HepG2 (cell line): ENCODE results near the gene XXYLT1. TPM values are rescaled to one million over a fixed set of nuclear protein-coding genes. Genes with fewer than 3 reads are reported as not detected.
"Not testable (repeated sequence)": the region's sequence is repeated elsewhere in the genome, so short reads cannot be mapped to it uniquely, and the experiment has no call there.

ENCODE experiments used
- ATAC-seq: fragments of 200-7000 bp; cut with Tn5 transposase; 3 replicates; pipeline ENCODE4 v1.9.1; 2020; ENCODE audit warnings: mild to moderate bottlenecking, moderate library complexity
- BruUV-seq: library from RNA; stranded (reverse); fragments of 400-500 nt; replicated peaks from 2 replicates; lab custom pipeline; 2021; lab: Mats Ljungman, UMichigan
- CTCF ChIA-PET: fragments of 300-600 bp; formaldehyde crosslinking; extraction: SDS; loops from one replicate; lab custom pipeline; 2021; ENCODE audit warnings: low total read pairs, inconsistent platforms, low intra/inter-chr PET ratio; lab: Yijun Ruan, JAX
- POLR2A ChIA-PET: fragments of 350-600 bp; sonication (Branson Sonifier 250); formaldehyde crosslinking; loops from one replicate; lab custom pipeline; 2020; ENCODE audit warnings: antibody characterized with exemption, inconsistent platforms; lab: Yijun Ruan, JAX
- DNase-seq: peaks from one replicate; pipeline ENCODE4 v3.0.0-alpha.2; 2015; ENCODE audit warnings: low spot score
- FAIRE-seq: peaks from 3 replicates; lab custom pipeline; 2011; peaks lifted over from hg19 to GRCh38; lab: Jason Lieb, UNC
- H2AFZ ChIP-seq: one replicate; pipeline ENCODE4 v1.6.1; 2011; ENCODE audit warnings: low read length, inconsistent platforms
- H3K27ac ChIP-seq: fragments of 300-600 bp; 3 replicates; pipeline ENCODE4 v1.8.0; 2011; ENCODE audit warnings: mixed run types, mild to moderate bottlenecking, mixed read lengths, low read length, inconsistent platforms; ENCODE audit not compliant: insufficient read depth; ENCODE audit errors: extremely low read length
- H3K27me3 ChIP-seq, 2 experiments: fragments of 200-600 bp in 1 of 2; 2 replicates in 1 of 2; 3 replicates in 1 of 2; pipeline versions ENCODE4 v1.6.0 to v1.8.0; 2011; ENCODE audit warnings: low read length in 2 of 2, mild to moderate bottlenecking in 2 of 2, moderate library complexity in 2 of 2, inconsistent platforms in 1 of 2; ENCODE audit not compliant: insufficient read depth in 2 of 2, control insufficient read depth in 1 of 2
- H3K36me3 ChIP-seq, 2 experiments: fragments of 200-600 bp in 1 of 2; replicated peaks in 1 of 2; 2 replicates in 1 of 2; 3 replicates in 1 of 2; pipeline versions ENCODE4 v1.5.1 to v1.8.0; 2011; ENCODE audit warnings: low read length in 2 of 2, inconsistent platforms in 1 of 2; ENCODE audit not compliant: insufficient read depth in 2 of 2, control insufficient read depth in 1 of 2
- H3K4me1 ChIP-seq: 2 replicates; pipeline ENCODE4 v1.5.1; 2012; ENCODE audit warnings: low read length, inconsistent platforms; ENCODE audit not compliant: insufficient read depth
- H3K4me2 ChIP-seq: 2 replicates; pipeline ENCODE4 v1.6.0; 2011; ENCODE audit warnings: low read depth, low read length, inconsistent platforms
- H3K4me3 ChIP-seq, 3 experiments: fragments of 200-600 bp in 1 of 3; sonication (generic), shearing (Covaris generic) in 1 of 3; replicated peaks in 1 of 3; 2 replicates each; pipeline ENCODE4 v1.5.1; 2011 to 2016; ENCODE audit warnings: low read length in 3 of 3, inconsistent platforms in 2 of 3, low read depth in 2 of 3, mild to moderate bottlenecking in 2 of 3, control low read depth in 1 of 3, mixed read lengths in 1 of 3; ENCODE audit not compliant: insufficient read depth in 1 of 3
- H3K79me2 ChIP-seq: one replicate; pipeline ENCODE4 v1.6.1; 2011; ENCODE audit warnings: low read length, inconsistent platforms; ENCODE audit not compliant: insufficient read depth
- H3K9ac ChIP-seq: 2 replicates; pipeline ENCODE4 v1.6.0; 2011; ENCODE audit warnings: mild to moderate bottlenecking, low read depth, low read length, inconsistent platforms; ENCODE audit not compliant: insufficient read depth
- H3K9me3 ChIP-seq: 2 replicates; pipeline ENCODE4 v1.5.1; 2012; ENCODE audit warnings: mild to moderate bottlenecking, low read length
- H4K20me1 ChIP-seq: 2 replicates; pipeline ENCODE4 v1.6.0; 2011; ENCODE audit warnings: inconsistent platforms, mild to moderate bottlenecking, low read length, moderate library complexity; ENCODE audit not compliant: insufficient read depth
- ZNF225 ChIP-seq: sonication (generic); formaldehyde crosslinking; IDR thresholded peaks from 2 replicates; pipeline ENCODE4 v1.4.0; 2020; ENCODE audit warnings: mild to moderate bottlenecking, missing genetic modification reagents
- WGBS: methylation state at CpG from one replicate; pipeline ENCODE4 v1.1.6; 2017; ENCODE audit warnings: low lambda C conversion rate; 5-methylcytosine and 5-hydroxymethylcytosine counted together
- in situ Hi-C: cut with HindIII; loops from 2 replicates; pipeline ENCODE4 v1.10.0; 2017; ENCODE audit warnings: low pct_unique_long_range_greater_than_20kb; ENCODE audit not compliant: extremely low pct_ligation_motif_present
- intact Hi-C: fragments of 100-400 bp; cut with micrococcal nuclease; formaldehyde crosslinking; loops from one replicate; pipeline ENCODE4 v1.10.0; 2022; ENCODE audit not compliant: unreplicated experiment
- polyA plus RNA-seq, 8 experiments: library from polyadenylated mRNA; depleted of rRNA in 3 of 8; stranded (reverse) in 7 of 8; unstranded in 1 of 8; fragments of >200 nt; fragmentation: Illumina TruSeq in 4 of 8; extraction: Trizol in 4 of 8; gene quantifications; 2 replicates each; pipeline versions ENCODE4 v1.2.1 to v1.2.3, GENCODE V29; 2011 to 2016; ENCODE audit warnings: low read depth in 4 of 8, missing spikeins in 1 of 8, mixed read lengths in 1 of 8; ENCODE audit not compliant: insufficient read depth in 1 of 8
- total RNA-seq, 5 experiments: library from RNA; depleted of rRNA; stranded (reverse); fragments of >200 nt; fragmentation: Illumina TruSeq; extraction: Trizol; gene quantifications; 2 replicates each; pipeline ENCODE4 v1.2.3, GENCODE V29; 2016; ENCODE audit warnings: low read depth in 1 of 5
- TF ChIP-seq, protein P1 (sequence below): sonication (generic); formaldehyde crosslinking; IDR thresholded peaks from 2 replicates; pipeline ENCODE4 v1.4.0; 2020; ENCODE audit warnings: mild to moderate bottlenecking, missing genetic modification reagents

XXYLT1 gene
- total and polyA plus RNA-seq, 2 of the 13 experiments (the other 11 are each of a cell fraction or from before 2014, with no cell fraction given), result 17.7 to 19.0 TPM

DNA sequence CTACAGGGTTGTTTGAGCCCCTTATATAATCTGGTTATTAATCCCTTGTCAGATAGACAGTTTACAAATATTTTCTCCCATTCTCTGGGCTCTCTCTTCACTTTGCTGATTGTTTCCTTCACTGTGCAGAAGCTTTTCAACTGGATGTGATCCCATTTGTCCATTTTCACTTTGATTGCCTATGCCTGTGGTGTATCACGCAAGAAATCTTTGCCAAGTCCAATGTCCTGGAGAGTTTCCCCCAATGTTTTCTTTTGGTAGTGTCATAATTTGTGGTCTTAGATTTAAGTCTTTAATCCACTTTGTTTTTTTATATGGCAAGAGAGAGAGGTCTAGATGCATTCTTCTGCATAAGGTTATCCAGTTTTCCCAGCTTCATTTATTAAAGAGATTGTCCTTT, 40.7 kb downstream of the XXYLT1 start (continued):
- TF ChIP-seq, protein P1, sequence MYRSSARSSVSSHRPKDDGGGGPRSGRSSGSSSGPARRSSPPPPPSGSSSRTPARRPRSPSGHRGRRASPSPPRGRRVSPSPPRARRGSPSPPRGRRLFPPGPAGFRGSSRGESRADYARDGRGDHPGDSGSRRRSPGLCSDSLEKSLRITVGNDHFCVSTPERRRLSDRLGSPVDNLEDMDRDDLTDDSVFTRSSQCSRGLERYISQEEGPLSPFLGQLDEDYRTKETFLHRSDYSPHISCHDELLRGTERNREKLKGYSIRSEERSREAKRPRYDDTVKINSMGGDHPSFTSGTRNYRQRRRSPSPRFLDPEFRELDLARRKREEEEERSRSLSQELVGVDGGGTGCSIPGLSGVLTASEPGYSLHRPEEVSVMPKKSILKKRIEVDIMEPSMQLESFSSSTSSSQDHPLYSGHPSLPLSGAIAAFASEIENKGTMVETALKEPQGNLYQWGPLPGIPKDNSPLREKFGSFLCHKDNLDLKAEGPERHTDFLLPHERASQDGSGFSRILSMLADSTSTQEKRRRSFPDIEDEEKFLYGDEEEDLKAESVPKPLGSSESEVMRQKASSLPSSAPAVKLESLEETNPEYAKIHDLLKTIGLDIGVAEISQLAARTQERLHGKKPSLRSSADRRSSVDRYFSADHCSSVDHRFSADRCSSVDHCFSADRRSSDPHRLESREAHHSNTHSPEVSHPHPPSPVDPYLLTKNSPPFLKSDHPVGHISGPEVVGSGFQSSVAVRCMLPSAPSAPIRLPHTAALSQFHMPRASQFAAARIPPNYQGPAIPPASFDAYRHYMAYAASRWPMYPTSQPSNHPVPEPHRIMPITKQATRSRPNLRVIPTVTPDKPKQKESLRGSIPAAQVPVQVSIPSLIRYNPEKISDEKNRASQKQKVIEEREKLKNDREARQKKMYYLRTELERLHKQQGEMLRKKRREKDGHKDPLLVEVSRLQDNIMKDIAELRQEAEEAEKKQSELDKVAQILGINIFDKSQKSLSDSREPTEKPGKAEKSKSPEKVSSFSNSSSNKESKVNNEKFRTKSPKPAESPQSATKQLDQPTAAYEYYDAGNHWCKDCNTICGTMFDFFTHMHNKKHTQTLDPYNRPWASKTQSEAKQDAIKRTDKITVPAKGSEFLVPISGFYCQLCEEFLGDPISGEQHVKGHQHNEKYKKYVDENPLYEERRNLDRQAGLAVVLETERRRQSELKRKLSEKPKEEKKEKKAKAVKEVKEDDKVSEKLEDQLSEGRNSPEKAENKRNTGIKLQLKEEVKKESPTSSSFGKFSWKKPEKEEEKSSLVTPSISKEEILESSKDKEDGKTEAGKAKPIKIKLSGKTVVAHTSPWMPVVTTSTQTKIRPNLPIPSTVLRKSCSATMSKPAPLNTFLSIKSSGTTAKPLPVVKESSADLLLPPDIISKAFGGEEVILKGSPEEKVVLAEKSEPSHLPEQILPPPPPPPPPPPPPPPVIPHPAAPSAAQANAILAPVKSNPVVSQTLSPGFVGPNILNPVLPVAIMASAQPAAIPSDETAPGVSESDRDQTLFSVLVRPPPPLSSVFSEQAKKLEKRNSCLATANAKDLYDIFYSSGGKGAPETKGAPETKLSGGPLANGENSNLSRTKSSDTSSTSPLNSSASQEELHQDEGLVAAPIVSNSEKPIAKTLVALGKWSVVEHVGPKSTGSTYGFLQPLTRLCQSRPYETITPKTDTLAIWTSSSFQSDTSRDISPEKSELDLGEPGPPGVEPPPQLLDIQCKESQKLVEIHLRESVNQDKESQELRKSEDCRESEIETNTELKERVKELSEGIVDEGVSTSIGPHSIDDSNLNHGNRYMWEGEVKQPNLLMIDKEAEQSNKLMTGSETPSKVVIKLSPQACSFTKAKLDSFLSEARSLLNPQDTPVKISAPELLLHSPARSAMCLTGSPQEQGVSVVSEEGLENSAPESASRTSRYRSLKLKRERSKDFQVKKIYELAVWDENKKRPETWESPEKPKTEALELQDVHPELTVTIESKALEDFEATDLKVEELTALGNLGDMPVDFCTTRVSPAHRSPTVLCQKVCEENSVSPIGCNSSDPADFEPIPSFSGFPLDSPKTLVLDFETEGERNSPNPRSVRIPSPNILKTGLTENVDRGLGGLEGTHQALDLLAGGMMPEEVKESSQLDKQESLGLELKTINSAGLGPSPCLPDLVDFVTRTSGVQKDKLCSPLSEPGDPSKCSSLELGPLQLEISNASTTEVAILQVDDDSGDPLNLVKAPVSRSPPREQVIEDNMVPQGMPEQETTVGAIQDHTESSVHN (CRISPR knock-in tag), result no peak
- no peak for TF ChIP-seq ZNF225

DNA sequence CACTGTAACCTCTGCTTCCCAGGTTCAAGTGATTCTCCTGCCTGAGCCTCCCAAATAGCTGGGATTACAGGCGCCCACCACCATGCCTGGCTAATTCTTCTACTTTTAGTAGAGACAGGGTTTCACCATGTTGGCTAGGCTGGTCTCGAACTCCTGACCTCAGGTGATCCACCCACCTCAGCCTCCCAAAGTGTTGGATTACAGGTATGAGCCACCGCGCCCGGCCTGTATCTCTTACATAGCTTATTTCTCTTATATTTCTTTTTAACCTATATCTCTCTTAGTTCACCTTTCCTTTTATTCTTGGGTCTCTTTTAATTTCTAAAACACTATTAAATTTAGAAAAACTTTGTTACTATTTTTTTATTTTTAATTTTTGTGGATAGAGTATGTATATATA, 42.1 kb downstream of the XXYLT1 start:
- intact Hi-C loops, ATAC-seq, in situ Hi-C loops, H3K4me2 ChIP-seq, H4K20me1 ChIP-seq, H3K27me3 ChIP-seq, BruUV-seq, H3K79me2 ChIP-seq, H3K4me3 ChIP-seq, DNase-seq, H2AFZ ChIP-seq, FAIRE-seq, POLR2A ChIA-PET, H3K9me3 ChIP-seq, CTCF ChIA-PET, H3K27ac ChIP-seq, H3K9ac ChIP-seq: not testable (repeated sequence)
- peaks cover 3 to 14% of the 10 kb centered on the region in 2 experiments for H3K36me3 ChIP-seq
- H3K4me1 ChIP-seq, result peaks cover 11% of the 10 kb centered on the region
- WGBS, result 94% methylated on average over 5 of the region's 5 CpGs
